GM12878 (cell line): ENCODE data around the gene VCP. TPM values are rescaled to one million over a fixed set of nuclear protein-coding genes. Genes with fewer than 3 reads are reported as not detected.

Source experiments
- ATAC-seq: fragments of 200-7000 bp; cut with Tn5 transposase; 3 replicates; pipeline ENCODE4 v1.9.1; 2020; ENCODE audit warnings: mild to moderate bottlenecking, moderate library complexity
- BruUV-seq: library from RNA; stranded (reverse); fragments of 400-500 nt; replicated peaks from 2 replicates; lab custom pipeline; 2021; lab: Mats Ljungman, UMichigan
- CTCF ChIA-PET: fragments of 300-600 bp; sonication (Branson Sonifier 250); formaldehyde crosslinking; extraction: SDS; loops from one replicate; lab custom pipeline; 2021; ENCODE audit warnings: inconsistent platforms; lab: Yijun Ruan, JAX
- POLR2A ChIA-PET: fragments of 350-600 bp; formaldehyde crosslinking; extraction: SDS; loops from one replicate; lab custom pipeline; 2021; ENCODE audit warnings: inconsistent platforms; lab: Charles Lee
- RAD21 ChIA-PET: fragments of 300-600 bp; sonication (Branson Sonifier 250); formaldehyde crosslinking; loops from one replicate; lab custom pipeline; 2023; ENCODE audit warnings: antibody characterized with exemption; ENCODE audit not compliant: unreplicated experiment; lab: Charles Lee
- SMC1A ChIA-PET: fragments of 300-600 bp; sonication (Branson Sonifier 250); formaldehyde crosslinking; loops from one replicate; lab custom pipeline; 2023; ENCODE audit not compliant: unreplicated experiment, uncharacterized antibody; lab: Charles Lee
- DNase-seq: peaks from one replicate; pipeline ENCODE4 v3.0.0-alpha.2; 2011; ENCODE audit warnings: low read depth, low spot score
- FAIRE-seq: peaks from 3 replicates; lab custom pipeline; 2011; peaks lifted over from hg19 to GRCh38; lab: Jason Lieb, UNC
- H2AFZ ChIP-seq: 2 replicates; pipeline ENCODE4 v1.6.0; 2011; ENCODE audit warnings: low read depth, low read length, control low read depth; ENCODE audit not compliant: control insufficient read depth
- H3K27ac ChIP-seq: 2 replicates; pipeline ENCODE4 v1.5.1; 2011; ENCODE audit warnings: control low read depth; ENCODE audit not compliant: control insufficient read depth, insufficient read depth
- H3K27me3 ChIP-seq, 2 experiments: replicated peaks in 1 of 2; 2 replicates each; pipeline versions ENCODE4 v1.6.0 to v1.6.1; 2011; ENCODE audit warnings: low read length in 1 of 2; ENCODE audit not compliant: control insufficient read depth in 2 of 2, insufficient read depth in 2 of 2
- H3K36me3 ChIP-seq, 2 experiments: 2 replicates each; pipeline ENCODE4 v1.5.1; 2011; ENCODE audit warnings: low read length in 1 of 2; ENCODE audit not compliant: control insufficient read depth in 2 of 2, insufficient read depth in 2 of 2
- H3K4me1 ChIP-seq: 2 replicates; pipeline ENCODE4 v1.6.1; 2011; ENCODE audit warnings: mild to moderate bottlenecking, low read length, moderate library complexity, mixed read lengths; ENCODE audit not compliant: control insufficient read depth, insufficient read depth
- H3K4me2 ChIP-seq: 2 replicates; pipeline ENCODE4 v1.6.0; 2011; ENCODE audit warnings: control low read depth; ENCODE audit not compliant: control insufficient read depth, insufficient read depth
- H3K4me3 ChIP-seq: fragments of 200-600 bp; sonication (generic); 2 replicates; pipeline ENCODE4 v1.5.1; 2016
- H3K79me2 ChIP-seq: 2 replicates; pipeline ENCODE4 v1.6.0; 2011; ENCODE audit warnings: low read length; ENCODE audit not compliant: control insufficient read depth, insufficient read depth
- H3K9ac ChIP-seq: 2 replicates; pipeline ENCODE4 v1.8.0; 2011; ENCODE audit warnings: low read length, control low read depth, mixed read lengths; ENCODE audit not compliant: control insufficient read depth, insufficient read depth
- H3K9me3 ChIP-seq: replicated peaks from 3 replicates; pipeline ENCODE4 v1.5.1; 2011; ENCODE audit warnings: mild to moderate bottlenecking, low read length; ENCODE audit not compliant: control insufficient read depth, insufficient read depth
- H4K20me1 ChIP-seq: 2 replicates; pipeline ENCODE4 v1.6.0; 2011; ENCODE audit not compliant: control insufficient read depth, insufficient read depth
- ASH2L ChIP-seq: fragments of 300-600, 200-600 bp; sonication (generic); IDR thresholded peaks from 2 replicates; pipeline ENCODE4 v1.6.1; 2017; ENCODE audit warnings: low read depth, mild to moderate bottlenecking, borderline replicate concordance
- CBFB ChIP-seq: IDR thresholded peaks from 2 replicates; pipeline ENCODE4 v1.6.1; 2016; ENCODE audit warnings: antibody characterized with exemption, low read depth
- CHD2 ChIP-seq: IDR thresholded peaks from 2 replicates; pipeline ENCODE4 v1.6.1; 2011; ENCODE audit warnings: low read depth, low read length, improper control_type of control experiment, borderline replicate concordance
- E4F1 ChIP-seq: fragments of 450-650 bp; IDR thresholded peaks from 2 replicates; pipeline ENCODE4 v1.6.1; 2018; ENCODE audit warnings: borderline replicate concordance, mild to moderate bottlenecking; ENCODE audit not compliant: partially characterized antibody
- HCFC1 ChIP-seq: fragments of 150-350 bp; IDR thresholded peaks from 2 replicates; pipeline ENCODE4 v1.6.1; 2014; ENCODE audit warnings: low read length
- IRF4 ChIP-seq: IDR thresholded peaks from 2 replicates; pipeline ENCODE4 v1.6.1; 2011; ENCODE audit warnings: low read depth, low read length
- KDM1A ChIP-seq: fragments of 200-600 bp; sonication (generic); IDR thresholded peaks from 2 replicates; pipeline ENCODE4 v1.6.1; 2016; ENCODE audit warnings: borderline replicate concordance
- POLR2AphosphoS2 ChIP-seq: IDR thresholded peaks from 2 replicates; pipeline ENCODE4 v1.6.1; 2011; ENCODE audit warnings: low read depth, mild to moderate bottlenecking, low read length, improper control_type of control experiment, moderate library complexity
- RAD21 ChIP-seq: IDR thresholded peaks from 2 replicates; pipeline ENCODE4 v1.6.1; 2011; ENCODE audit warnings: mild to moderate bottlenecking, low read depth, low read length, moderate library complexity; ENCODE audit not compliant: insufficient read depth
- TARDBP ChIP-seq: IDR thresholded peaks from 2 replicates; pipeline ENCODE4 v1.6.1; 2016; ENCODE audit warnings: borderline replicate concordance
- TCF3 ChIP-seq: IDR thresholded peaks from 2 replicates; pipeline ENCODE4 v1.6.1; 2012; ENCODE audit warnings: low read depth, mild to moderate bottlenecking, low read length, borderline replicate concordance; ENCODE audit not compliant: insufficient read depth
- YBX1 ChIP-seq: fragments of 450-650 bp; IDR thresholded peaks from 2 replicates; pipeline ENCODE4 v1.6.1; 2016; ENCODE audit warnings: antibody characterized with exemption
- WGBS: methylation state at CpG from one replicate; pipeline ENCODE4 v1.1.6; 2016; ENCODE audit warnings: low lambda C conversion rate; ENCODE audit not compliant: insufficient replicate concordance, insufficient coverage; ENCODE audit errors: missing lambda C conversion rate; 5-methylcytosine and 5-hydroxymethylcytosine counted together
- in situ Hi-C: fragments of 300-500 bp; cut with MboI; formaldehyde crosslinking; loops from 9 replicates; pipeline ENCODE4 v1.14.3; 2018; ENCODE audit warnings: mixed read lengths
- intact Hi-C: fragments of 100-400 bp; cut with micrococcal nuclease; formaldehyde crosslinking; loops from one replicate; pipeline ENCODE4 v1.14.2; 2022; ENCODE audit not compliant: unreplicated experiment
- polyA plus RNA-seq, 11 experiments: library from polyadenylated mRNA; depleted of rRNA in 4 of 11; unstranded in 6 of 11; stranded (reverse) in 5 of 11; fragments of >200 nt; fragmentation: Nextera tagmentation in 4 of 11; fragmentation: Illumina TruSeq in 1 of 11; extraction: Ambion mirVana in 4 of 11; extraction: Trizol in 1 of 11; gene quantifications; 1 replicate in 1 of 11; 2 replicates in 10 of 11; pipeline versions ENCODE4 v1.2.1 to v1.2.3, GENCODE V29; 2011 to 2016; ENCODE audit warnings: inconsistent platforms in 2 of 11, missing spikeins in 2 of 11, low read depth in 1 of 11
- total RNA-seq, 4 experiments: library from RNA; depleted of rRNA in 3 of 4; stranded (reverse); fragments of >200 nt in 3 of 4; fragmentation: Illumina TruSeq in 1 of 4; extraction: Trizol in 1 of 4; gene quantifications; 2 replicates each; pipeline versions ENCODE4 v1.2.1 to v1.2.3, GENCODE V29; 2013 to 2021

VCP gene
- total and polyA plus RNA-seq, 10 of the 15 experiments (the other 5 are each of a cell fraction or from before 2014, with no cell fraction given) = 7.4 to 327 (median 244) TPM

GRCh38 chr9:35096035-35096849 is 23.8 kb upstream of the VCP start, which contains the start of gene PIGO (continued):
- TF ChIP-seq ASH2L (0 out of 2 replicates have a peak, but pooled peaks have one; percentile 48), IRF4 (peak; percentile 25; the same call in 1 of the 2 replicates), TARDBP (peak; percentile 39; the same call in 1 of the 2 replicates), KDM1A (no peak), RAD21 (peak; percentile 69), E4F1 (peak; percentile 93)

GRCh38 chr9:35091536-35091935 is 19.1 kb upstream of the VCP start:
- Histone ChIP-seq H3K27ac (no peak overlapping the region), H3K36me3 (peaks cover 11 to 25% of the 10 kb centered on the region in 2 experiments), H3K27me3 (no peaks in the 10 kb centered on the region), H2AFZ (no peak overlapping the region), H3K4me1 (peaks cover 4% of the 10 kb centered on the region; the same call in 1 of the 2 replicates), H3K9ac (no peak overlapping the region), H3K4me3 (no peak overlapping the region), H3K9me3 (no peaks in the 10 kb centered on the region), H3K4me2 (no peak overlapping the region), H3K79me2 (peaks cover 7% of the 10 kb centered on the region), H4K20me1 (no peaks in the 10 kb centered on the region)
- no TSS peak for BruUV-seq
- 97% methylated on average over 17 of the region's 17 CpGs for WGBS
- TF ChIP-seq CHD2 (no peak), HCFC1 (no peak), TCF3 (no peak), POLR2AphosphoS2 (no peak), YBX1 (no peak), CBFB (no peak)
- POLR2A ChIA-PET = interaction anchor here (0.6 to 6.7 kb wide), 3 partner anchors 12 to 915 kb away, joined by 3 to 35 read pairs (median 4); partner anchors contain the start of gene FANCG
- FAIRE-seq = no peak
- SMC1A ChIA-PET = interaction anchor here (2.8 kb wide), 1 partner anchor 20 kb away, joined by 9 read pairs; the partner anchor contains the start of gene VCP
- no peak for DNase-seq
- ATAC-seq = no peak
- CTCF ChIA-PET = no interaction called here
- RAD21 ChIA-PET = interaction anchor here (1.0 kb wide), 1 partner anchor 11 kb away, joined by 3 read pairs; no protein-coding TSS in a partner anchor
- in situ Hi-C loops = no loop called here
- intact Hi-C loops = no loop called here
